ENCODE measurements around the gene DLG4.
"Not testable (repeated sequence)": the region's sequence is repeated elsewhere in the genome, so short reads cannot be mapped to it uniquely, and the experiment has no call there.

DLG4 gene

GRCh38 chr17:7249214-7249613 is 29.6 kb upstream of the DLG4 start:
- DNase-seq (ENCODE audit: low spot score): no peak

DNA sequence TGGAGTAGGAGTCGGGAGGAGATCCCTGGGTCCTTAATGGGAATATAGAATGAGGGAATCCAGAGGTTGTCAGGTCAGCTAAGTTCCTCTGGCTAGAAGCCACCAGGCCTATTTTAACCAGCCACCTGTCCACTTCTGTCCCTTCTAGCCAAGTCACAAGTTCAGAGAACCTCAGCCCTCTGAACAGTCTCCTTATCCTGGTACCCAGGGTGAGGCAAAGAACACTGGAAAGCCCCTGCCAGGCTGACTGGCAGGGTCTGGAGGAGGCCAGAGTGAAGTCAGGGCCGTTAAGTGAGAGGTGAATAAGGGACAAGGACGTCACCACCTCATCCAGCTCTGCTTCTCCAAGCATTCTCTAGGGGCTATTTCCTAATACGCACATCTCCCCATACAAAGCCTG is 29.2 kb upstream of the DLG4 start:
- no peak for DNase-seq (ENCODE audit: low spot score)

DNA sequence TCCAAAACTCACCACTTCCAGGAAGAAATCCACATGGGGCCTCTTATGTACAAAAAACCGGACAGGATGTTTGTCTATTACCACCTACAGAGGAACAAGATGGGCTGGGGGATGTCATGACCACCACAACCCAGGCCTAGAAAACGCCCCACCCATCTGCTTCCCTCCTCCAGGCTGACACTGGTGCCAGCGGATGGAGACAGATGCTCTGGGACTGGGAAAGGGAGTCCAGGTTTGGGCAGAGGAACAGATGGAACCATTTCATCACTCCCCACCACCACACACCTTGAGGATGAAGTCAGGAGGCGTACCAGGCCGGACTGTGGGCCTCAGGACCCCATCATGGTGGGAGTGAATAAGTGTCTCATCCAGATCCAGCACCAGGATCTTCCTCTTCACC is 27.1 kb upstream of the DLG4 start:
- no peak for DNase-seq (ENCODE audit: low spot score)

GRCh38 chr17:7243838-7244237 is 24.2 kb upstream of the DLG4 start:
- DNase-seq (ENCODE audit: low spot score): not testable (repeated sequence)

GRCh38 chr17:7243453-7243729 is 23.8 kb upstream of the DLG4 start:
- no peak for DNase-seq (ENCODE audit: low spot score)

DNA sequence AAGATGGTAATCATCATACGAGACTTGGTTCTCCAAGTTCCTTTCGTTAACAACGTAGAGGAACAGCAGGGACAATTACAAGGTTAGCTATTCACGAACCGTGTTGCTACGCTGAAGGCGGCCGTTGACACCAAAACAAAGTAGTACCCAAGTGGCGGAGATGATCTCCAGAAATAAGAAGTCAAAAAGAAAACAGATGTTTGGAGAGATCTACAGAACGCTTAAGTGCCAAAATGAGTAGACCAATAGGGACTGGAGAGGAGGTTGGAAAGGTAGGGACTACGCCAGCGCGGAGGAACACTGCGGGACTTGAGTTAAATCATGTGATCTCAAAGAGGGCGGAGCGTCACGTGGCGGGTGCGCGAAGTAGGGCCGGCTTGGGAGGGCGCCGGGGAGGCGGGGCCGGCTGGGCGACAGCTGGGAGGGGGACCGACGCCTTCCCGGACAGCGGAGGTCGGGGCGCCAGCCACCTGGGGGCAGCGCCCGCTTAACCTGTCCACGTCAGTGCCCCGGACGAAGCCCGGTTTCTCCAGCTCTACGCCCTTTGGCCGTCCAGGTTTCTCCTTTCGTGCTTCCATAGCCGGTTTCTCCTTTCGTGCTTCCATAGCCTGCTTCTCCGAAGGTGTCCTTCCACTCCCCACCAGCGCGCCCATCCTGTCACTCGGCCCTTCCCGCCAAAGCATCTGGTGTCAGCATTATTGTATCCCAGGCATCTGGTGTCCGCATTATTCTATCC is 23.2 kb upstream of the DLG4 start:
- DNase-seq (ENCODE audit: low spot score): peak; percentile 91

- DNase-seq (ENCODE audit: low spot score): peak; percentile 87
These were observed 22.4 kb upstream of the DLG4 start, which contains the start of gene GABARAP for GRCh38 chr17:7241783-7242716. Gene GABARAP (minus strand): TSS chr17:7242449. CDS start chr17:7242330, 119 bp downstream.

DNA sequence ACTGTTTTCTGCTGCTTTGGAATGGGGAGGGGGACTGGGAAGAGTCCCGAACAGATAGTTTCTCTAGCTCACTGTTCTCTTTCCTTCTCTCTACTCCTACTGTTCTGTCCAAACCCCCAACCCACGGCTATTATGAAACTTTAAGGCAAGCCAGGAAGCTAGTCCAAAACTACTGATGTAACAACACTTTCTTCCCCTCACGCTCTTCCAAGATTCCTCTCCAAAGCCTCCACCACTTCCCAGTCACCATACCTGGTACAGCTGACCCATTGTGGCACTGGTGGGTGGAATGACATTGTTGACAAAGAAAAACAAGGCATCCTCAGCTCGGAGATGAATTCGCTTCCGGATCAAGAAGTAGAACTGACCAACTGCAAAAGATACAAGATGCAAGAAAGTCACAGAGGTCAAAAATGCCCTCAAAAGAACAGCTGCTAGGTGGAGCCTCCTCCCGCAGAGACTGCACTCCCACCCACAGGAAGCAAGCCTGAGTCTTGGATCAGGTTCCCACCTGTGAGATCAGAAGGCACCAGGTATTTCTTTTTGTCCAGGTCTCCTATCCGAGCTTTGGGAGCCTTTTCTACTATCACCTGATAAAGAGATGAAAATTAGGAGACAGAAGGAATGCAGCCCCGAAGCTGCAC is 21.6 kb upstream of the DLG4 start:
- no peak for DNase-seq (ENCODE audit: low spot score)

DNA sequence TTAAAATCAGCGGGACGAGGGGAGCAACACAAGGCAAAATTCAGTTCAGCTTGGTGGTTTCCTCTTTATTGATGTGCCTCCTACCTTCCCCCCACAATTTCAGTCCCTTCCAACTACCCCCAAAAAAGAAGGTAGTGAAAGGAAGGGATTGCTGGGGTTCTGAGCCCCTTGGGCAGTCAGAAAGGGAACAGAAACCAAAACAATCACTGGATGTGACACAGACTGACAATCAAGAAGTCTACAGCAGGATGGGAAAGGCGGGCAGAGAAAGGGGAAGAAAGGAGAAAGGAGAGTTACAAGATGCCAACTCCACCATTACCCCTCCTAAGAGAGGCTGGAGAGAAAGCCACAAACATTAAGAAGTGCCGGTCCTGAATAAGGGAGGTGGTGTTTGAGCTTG is 20.7 kb upstream of the DLG4 start:
- no peak for DNase-seq (ENCODE audit: low spot score)

DNA sequence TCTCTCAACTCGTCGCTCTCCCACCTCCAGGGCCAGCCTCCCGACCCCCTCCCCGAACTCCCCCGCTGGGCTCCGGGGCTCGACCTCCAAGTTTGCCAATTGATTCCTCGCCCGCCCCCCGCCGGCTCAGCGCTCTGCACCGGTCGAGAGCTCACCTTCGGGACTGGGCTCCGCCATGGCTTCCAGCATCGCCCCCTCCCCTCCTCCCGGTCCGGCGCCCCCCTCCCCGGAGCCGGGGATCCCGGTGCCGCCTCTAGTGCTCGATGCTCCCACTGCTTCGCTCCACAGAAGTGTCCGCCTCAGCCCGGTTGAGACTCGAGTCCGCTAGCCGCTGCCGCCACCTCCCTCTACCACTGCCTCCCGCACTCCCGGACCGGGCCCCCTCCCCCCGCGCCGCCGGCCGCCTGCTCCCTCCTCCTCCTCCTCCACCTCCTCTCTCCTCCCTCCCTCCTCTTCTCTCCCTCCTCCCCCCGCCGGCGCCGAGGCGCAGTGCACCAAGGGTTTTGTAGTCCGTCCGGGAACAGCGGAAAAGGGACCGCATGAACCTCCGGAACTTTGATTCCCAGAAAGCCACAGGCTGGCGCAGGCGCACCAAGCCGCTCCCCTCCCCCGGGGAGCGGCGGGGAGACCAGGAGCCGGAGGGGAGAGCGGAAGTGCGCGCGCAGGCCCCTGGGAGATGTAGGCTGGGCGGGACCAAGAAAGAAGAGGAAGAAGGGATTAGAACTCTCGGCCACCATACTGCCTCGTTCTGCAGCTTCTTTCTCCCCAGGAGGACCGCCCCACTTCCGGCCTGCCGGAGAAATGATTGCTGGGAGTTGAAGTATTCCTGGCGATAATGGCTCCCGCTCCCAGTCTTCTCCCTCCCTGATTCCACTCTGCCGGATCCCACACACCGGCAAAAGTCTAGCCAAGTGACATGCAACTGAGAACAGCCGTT is 19.7 kb upstream of the DLG4 start, which contains the start of gene PHF23:
Gene PHF23 (minus strand): TSS at position 367 of the 937 bp plus-strand sequence. CDS start 178 bp downstream, at position 189.
- DNase-seq (ENCODE audit: low spot score): peak; percentile 99

DNA sequence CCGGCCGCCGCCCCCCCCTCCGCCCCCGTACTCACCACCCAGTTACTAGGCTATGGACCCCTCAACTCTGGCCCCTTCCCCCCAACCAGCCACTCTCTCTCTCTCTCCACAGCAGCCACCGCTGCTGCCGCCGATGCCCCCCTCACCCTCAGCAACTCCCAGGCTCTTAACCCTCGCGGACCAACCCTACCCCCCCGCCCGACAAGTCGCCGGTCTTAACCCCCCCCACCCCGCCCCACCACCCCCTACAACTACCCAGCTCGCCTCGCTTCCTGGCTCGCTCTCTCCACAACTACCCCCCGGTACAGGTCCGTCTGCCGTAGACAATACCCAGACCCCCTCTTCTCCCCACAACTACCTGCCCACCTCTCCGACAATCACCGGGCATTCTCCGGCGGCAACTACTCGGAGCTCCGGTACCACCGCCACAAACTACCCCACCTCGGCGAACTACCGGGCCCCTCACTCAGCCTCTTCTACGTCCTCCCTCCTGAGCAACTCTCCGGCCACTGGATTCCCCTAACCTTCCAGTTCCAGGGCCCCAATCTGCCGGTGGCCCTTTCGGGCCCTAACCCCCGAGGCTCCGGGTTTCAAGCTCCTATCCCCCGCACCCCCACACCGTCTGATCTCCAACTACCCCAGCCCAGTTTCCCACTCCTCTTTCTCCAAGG is 18.9 kb upstream of the DLG4 start:
- no peak for DNase-seq (ENCODE audit: low spot score)

DNA sequence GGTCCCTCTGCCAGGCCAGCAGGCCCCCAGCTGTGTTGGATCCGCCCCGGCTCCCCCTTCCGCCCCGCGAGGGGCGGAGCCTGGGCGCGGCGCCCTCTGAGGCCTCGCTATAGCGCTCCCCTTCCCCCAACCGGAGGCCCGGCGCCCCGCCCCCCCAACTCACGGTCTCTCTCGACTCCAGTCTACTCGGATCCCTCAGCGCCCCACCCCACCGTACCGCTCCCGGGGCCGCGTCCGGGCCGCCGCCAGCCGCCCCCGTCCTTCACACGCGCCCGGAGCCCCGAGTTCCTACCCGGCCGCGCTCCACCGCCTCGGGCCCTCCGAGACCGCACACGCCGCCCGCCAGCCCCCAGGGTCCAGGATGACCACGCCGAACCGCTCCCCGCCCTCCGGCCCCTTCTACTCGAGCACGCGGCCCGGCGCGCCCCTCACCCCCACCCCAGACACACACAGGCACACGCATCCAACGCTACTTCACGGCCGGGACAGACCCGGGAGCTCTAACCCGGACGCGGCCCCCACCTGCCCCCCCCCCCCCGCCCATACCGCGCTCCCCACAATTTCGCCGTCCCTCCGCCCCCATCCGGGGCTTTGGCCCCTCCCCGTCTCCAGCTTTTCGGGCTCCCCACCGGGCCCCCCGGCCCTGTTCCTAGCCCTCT is 18.3 kb upstream of the DLG4 start:
- DNase-seq (ENCODE audit: low spot score): peak; percentile 77

DNA sequence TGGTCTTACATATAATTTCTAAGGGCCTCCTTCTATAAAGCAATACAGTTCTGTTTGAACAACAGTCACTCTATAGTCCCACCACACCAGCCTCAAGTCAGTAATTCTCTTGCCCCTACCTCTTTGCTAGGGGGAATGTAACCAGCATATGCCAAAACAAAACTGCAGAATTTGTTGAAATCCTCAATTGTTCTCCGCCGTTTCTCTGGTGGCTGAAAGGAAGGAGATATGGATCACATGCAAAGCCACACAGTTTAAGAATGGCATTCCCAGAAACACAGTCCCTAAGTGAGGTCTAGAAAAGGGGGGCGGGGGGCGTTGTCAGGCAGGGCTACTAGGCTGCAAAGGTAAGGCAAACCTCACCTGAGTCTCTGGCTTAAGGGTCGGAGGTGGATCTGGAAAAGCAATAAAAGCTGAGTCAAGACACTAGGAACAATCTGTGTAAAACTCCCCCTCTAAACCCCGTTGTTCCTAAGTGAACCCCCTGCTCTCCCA is 17.7 kb upstream of the DLG4 start:
- no peak for DNase-seq (ENCODE audit: low spot score)

- no peak for DNase-seq (ENCODE audit: low spot score)
These were observed 17.2 kb upstream of the DLG4 start for GRCh38 chr17:7236808-7237207.

DNA sequence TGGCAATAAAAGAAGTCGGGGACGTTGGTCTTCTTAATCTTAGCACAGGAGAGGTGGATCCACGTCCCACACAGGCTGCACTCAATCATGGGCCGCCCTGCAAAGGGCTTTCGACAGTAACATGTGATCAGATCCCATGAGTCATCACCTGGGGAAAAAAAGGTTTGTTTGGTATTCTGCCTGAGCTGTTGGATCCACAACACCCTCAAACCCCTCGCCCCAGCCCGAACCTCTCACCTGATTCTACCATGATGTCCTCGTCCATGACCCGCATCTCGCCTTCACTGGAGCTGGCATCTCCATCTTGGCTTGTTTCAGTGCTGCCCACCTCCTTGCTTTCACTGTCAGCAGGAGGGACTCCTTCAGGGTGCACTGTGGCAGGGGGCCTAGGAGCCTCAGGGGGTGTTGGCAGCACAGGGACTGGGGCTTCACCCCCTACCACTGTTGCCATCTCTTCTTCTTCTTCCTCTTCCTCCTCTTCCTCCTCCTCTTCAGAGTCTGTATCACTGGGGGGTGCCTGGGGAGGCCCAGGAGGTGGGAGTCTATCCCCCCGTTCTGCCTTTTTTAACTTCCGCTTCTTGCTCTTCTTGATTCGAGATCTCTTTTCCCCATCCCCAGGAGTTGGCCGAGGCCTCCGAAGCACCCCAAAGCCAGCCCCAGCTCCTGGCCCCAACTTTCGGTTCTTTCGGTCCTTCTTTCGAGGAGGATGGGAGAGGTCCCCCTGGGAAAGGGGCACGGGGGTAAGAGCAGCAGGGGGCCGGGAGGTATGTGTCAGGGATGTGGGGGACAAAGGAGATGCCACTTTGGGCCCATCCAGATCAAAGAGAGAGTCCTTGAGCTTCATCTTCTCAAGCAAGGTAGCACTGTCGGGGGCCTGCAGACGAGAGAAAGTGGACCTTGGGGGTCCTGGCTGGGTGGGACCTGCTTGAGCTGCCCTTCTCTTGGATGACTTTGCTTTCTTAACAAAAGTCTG is 16.3 kb upstream of the DLG4 start:
- no peak for DNase-seq (ENCODE audit: low spot score)

DNA sequence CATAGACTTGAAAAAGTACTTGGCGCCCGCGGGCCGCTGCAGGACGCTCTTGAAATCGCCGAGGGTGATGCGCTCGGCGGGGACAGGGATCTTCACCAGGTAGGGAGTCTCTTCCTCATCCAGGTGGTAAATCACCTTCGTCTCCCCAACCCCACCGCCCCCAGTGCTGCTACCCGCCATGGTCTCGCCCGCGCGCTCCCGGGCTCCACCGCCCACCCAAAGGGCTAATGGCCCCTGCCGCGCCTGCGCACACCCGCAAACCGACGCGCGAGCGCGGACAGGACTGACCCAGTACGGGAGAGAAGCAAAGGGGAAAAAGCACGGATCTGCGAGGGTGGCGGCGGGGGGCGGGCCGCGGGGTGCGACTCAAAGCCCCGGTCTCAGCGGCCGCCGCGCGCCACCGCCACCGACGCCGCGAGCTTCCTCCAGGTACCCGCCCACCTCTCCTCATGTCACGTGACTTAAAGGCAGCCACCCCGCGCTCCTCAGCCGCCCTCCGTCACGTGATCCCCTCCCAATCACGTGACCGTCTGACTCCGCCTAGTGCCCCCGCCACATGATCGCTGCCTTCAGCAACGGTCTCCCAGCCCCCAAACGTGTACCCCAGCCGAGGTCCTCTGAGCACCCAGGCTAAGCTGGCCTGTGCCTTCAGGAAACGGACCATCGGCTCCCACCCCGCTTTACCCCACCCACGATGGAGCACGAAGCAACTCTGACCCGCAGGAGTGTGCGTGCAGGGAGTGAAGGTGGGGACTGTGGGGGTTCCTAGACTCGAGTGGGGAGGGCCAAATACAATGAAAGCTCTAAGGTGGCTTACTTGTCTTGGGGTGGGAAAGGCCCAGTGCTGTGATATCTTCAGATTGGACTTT is 14.7 kb upstream of the DLG4 start, which contains the start of gene DVL2:
Gene DVL2 (minus strand): TSS at position 435 of the 869 bp plus-strand sequence. CDS start 255 bp downstream, at position 180.
- peak; percentile 95 for DNase-seq (ENCODE audit: low spot score)

GRCh38 chr17:7233701-7234082 is 14.1 kb upstream of the DLG4 start:
- DNase-seq (ENCODE audit: low spot score): no peak

DNA sequence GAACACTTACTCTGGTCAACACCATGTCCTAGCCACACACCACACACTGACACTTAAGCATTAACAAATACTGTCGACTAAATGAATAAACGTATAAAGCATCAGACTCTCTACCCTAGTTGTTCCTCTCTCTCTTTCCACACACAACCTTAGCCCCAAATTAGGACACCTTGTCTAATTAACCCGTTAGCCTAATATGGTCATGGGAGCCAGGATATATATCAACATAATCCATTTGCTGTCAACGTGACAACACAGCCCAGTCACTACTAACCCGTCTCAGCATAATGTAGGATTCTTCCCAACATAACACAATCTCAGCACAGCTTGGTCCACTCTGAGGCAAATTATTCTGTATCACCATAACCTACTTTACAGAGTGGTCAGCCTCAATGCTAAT is 12.5 kb upstream of the DLG4 start:
- no peak for DNase-seq (ENCODE audit: low spot score)

Data from AG20443 (cell line).